Spleen (tissue), 7 donors: ENCODE results near the gene LONRF3.

Experiments
- POLR2A ChIP-seq, 3 donors: fragments of 450-650 bp; IDR thresholded peaks; one replicate each; pipeline ENCODE4 v1.5.1; 2017; ENCODE audit warnings: antibody characterized with exemption in 3 of 3, mild to moderate bottlenecking in 1 of 3
- POLR2AphosphoS5 ChIP-seq, 3 donors: sonication (generic); formaldehyde crosslinking; IDR thresholded peaks; one replicate each; pipeline ENCODE4 v1.5.1; 2017; ENCODE audit warnings: antibody characterized with exemption in 3 of 3
- TF ChIP-seq, protein P1 (sequence below), 11 experiments: fragments of 200-600 bp in 7 of 11; fragments of 450-650 bp in 4 of 11; sonication (generic) in 4 of 11; IDR thresholded peaks in 8 of 11; conservative IDR thresholded peaks in 3 of 11; 1 replicate in 7 of 11; 2 replicates in 4 of 11; pipeline versions ENCODE4 v1.4.0 to v1.8.0; 2016 to 2021; ENCODE audit warnings: antibody characterized with exemption in 11 of 11, inconsistent platforms in 4 of 11, mild to moderate bottlenecking in 1 of 11
- donor health status: DM: no; HTN: no; CAD: no; lungs with moderate emphysema.
- donor health status: DM: no; HTN: no; CAD: no.
- donor health status: DM: no; HTN: no; CAD: no.

DNA sequence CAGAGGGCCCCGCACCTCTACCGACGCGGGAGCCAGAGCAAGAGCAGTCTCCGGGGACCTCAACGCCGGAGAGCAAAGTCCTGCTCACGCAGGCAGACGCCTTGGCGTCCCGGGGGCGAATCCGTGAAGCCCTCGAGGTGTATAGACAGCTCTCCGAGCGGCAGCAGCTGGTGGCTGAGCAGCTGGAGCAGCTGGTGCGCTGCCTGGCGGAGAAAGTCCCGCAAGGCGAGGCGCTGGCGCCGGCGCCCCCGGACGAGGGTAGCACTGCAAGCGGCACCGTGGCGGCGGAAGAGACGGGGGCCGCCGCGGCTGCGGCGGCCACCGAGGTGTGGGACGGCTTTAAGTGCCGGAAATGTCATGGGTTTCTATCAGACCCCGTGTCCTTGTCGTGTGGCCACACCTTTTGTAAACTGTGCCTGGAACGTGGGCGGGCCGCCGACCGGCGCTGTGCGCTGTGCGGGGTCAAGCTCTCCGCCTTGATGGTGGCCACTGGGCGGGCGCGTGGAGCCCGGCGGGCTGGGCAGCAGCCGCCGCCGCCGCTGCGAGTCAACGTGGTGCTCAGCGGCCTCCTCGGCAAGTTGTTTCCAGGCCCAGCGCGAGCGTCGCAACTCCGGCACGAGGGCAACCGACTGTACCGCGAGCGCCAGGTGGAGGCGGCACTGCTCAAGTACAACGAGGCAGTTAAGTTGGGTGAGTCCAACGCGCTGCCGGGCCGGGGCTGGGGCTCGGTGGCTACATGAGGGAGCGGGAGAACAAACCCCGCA lies 672 bp downstream of the LONRF3 start:
- TF ChIP-seq POLR2AphosphoS5 (IDR thresholded peaks at IDR 0.05) (no peak), POLR2A (IDR thresholded peaks at IDR 0.05) (no peak)
- TF ChIP-seq, protein P1, sequence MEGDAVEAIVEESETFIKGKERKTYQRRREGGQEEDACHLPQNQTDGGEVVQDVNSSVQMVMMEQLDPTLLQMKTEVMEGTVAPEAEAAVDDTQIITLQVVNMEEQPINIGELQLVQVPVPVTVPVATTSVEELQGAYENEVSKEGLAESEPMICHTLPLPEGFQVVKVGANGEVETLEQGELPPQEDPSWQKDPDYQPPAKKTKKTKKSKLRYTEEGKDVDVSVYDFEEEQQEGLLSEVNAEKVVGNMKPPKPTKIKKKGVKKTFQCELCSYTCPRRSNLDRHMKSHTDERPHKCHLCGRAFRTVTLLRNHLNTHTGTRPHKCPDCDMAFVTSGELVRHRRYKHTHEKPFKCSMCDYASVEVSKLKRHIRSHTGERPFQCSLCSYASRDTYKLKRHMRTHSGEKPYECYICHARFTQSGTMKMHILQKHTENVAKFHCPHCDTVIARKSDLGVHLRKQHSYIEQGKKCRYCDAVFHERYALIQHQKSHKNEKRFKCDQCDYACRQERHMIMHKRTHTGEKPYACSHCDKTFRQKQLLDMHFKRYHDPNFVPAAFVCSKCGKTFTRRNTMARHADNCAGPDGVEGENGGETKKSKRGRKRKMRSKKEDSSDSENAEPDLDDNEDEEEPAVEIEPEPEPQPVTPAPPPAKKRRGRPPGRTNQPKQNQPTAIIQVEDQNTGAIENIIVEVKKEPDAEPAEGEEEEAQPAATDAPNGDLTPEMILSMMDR (IDR thresholded peaks at IDR 0.05 in 8 of 11, conservative IDR thresholded peaks at IDR 0.05 in 3 of 11): no peak
